DND-41 (cell line): ENCODE data around the gene CLK3.

Experiments
- CTCF ChIP-seq: IDR thresholded peaks from 2 replicates; pipeline ENCODE4 v1.5.1; 2012; ENCODE audit warnings: borderline replicate concordance, low read length, moderate library complexity, mild to moderate bottlenecking; ENCODE audit not compliant: poor library complexity, severe bottlenecking; ENCODE audit errors: extremely low read depth
- EZH2 ChIP-seq: IDR thresholded peaks from 3 replicates; pipeline ENCODE4 v1.6.1; 2012; ENCODE audit warnings: borderline replicate concordance, low read depth, mild to moderate bottlenecking, moderate library complexity, low read length, inconsistent platforms; ENCODE audit not compliant: severe bottlenecking

- TF ChIP-seq CTCF (no peak), EZH2 (no peak)
Measured at GRCh38 chr15:74656935-74657535, 41.4 kb downstream of the CLK3 start.
